AG04450 (cell line): Measurements from ENCODE around the gene MBNL1. TPM values are rescaled to one million over a fixed set of nuclear protein-coding genes. Genes with fewer than 3 reads are reported as not detected.

Experiments used
- CTCF ChIA-PET: fragments of 300-600, 350-600 bp; formaldehyde crosslinking; extraction: SDS; loops from one replicate; lab custom pipeline; 2022; ENCODE audit warnings: antibody characterized with exemption, inconsistent platforms; lab: Charles Lee
- POLR2A ChIA-PET: fragments of 350-600 bp; formaldehyde crosslinking; extraction: SDS; loops from one replicate; lab custom pipeline; 2021; ENCODE audit warnings: antibody characterized with exemption, inconsistent platforms; lab: Yijun Ruan, JAX
- DNase-seq: peaks from one replicate; pipeline ENCODE4 v3.0.0-alpha.2; 2011; ENCODE audit warnings: low read depth, low spot score
- H3K27ac ChIP-seq: one replicate; pipeline ENCODE4 v1.5.1; 2012; ENCODE audit warnings: low read depth, low read length, control low read depth
- H3K27me3 ChIP-seq: one replicate; pipeline ENCODE4 v1.6.0; 2012; ENCODE audit warnings: low read length; ENCODE audit not compliant: control insufficient read depth, insufficient read depth
- H3K4me3 ChIP-seq: 2 replicates; pipeline ENCODE4 v1.5.1; 2011; ENCODE audit warnings: mild to moderate bottlenecking, low read depth, low read length, control low read depth
- H3K9me3 ChIP-seq: 2 replicates; pipeline ENCODE4 v1.5.1; 2012; ENCODE audit warnings: low read length; ENCODE audit not compliant: control insufficient read depth, insufficient read depth
- polyA plus RNA-seq: library from polyadenylated mRNA; depleted of rRNA; stranded (reverse); fragments of >200 nt; gene quantifications from 2 replicates; pipeline ENCODE4 v1.2.3, GENCODE V29; 2011
- TF ChIP-seq, protein P1 (sequence below): IDR thresholded peaks from 2 replicates; pipeline ENCODE4 v1.5.1; 2011; ENCODE audit warnings: low read depth, low read length, control low read depth, inconsistent platforms

Gene MBNL1
- polyA plus RNA-seq, 1 experiment: 92.1 TPM

DNA sequence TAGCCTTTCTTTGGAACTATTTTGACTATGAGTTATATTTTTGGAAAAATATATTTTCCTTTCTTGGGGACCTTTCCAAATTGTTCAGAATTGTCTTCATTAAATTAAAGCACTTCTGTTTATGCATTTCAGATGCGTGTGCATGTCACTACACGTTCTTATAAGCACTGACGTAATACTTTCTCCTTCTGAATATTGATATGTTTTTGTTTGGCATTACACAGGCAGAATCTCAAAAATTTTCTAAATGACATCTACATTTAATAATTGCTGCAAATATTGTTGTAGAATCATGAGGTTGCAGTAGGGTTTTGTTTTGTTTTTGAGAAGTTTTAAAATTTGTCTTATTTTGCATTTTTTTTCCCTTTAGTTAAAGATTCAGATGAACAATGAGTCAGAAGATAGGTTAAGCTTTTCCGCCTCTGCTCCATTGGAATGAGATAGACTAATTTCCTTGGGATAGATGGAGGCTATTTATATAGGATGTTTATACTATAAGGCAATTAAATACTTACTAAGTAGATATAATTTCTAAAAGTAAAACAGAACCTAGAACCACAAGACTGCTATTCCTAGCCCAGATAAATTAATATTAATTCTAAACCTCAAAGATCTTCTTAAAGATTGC lies 110.8 kb downstream of the MBNL1 start:
- Histone ChIP-seq H3K27me3 (no peaks in the 10 kb centered on the region), H3K4me3 (no peak overlapping the region), H3K9me3 (no peaks in the 10 kb centered on the region), H3K27ac (no peak overlapping the region)
- POLR2A ChIA-PET: no interaction called here
- DNase-seq: no peak
- TF ChIP-seq, protein P1, sequence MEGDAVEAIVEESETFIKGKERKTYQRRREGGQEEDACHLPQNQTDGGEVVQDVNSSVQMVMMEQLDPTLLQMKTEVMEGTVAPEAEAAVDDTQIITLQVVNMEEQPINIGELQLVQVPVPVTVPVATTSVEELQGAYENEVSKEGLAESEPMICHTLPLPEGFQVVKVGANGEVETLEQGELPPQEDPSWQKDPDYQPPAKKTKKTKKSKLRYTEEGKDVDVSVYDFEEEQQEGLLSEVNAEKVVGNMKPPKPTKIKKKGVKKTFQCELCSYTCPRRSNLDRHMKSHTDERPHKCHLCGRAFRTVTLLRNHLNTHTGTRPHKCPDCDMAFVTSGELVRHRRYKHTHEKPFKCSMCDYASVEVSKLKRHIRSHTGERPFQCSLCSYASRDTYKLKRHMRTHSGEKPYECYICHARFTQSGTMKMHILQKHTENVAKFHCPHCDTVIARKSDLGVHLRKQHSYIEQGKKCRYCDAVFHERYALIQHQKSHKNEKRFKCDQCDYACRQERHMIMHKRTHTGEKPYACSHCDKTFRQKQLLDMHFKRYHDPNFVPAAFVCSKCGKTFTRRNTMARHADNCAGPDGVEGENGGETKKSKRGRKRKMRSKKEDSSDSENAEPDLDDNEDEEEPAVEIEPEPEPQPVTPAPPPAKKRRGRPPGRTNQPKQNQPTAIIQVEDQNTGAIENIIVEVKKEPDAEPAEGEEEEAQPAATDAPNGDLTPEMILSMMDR: no peak
- CTCF ChIA-PET: interaction anchor here (0.6 kb wide), 1 partner anchor 77 kb away, joined by 3 read pairs; no protein-coding TSS in a partner anchor

DNA sequence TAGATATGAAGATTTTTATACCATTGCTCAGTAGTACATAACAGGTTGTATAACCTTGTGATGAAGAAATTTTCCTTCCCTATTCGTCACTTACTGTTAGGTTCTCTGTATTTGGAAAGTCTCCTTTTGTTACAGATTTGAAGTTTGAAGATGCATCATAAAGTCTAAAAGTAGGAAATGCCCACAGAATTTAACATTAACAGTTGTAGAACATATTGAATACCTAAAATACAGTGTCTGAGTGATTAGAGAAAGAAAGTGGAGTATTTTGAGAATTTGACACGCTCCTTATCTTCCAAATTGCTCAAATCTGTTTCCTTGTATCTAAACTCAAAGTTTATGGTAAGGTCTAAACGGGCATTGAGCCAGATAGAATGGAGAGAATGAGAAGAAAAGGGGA lies 111.3 kb downstream of the MBNL1 start:
- CTCF ChIA-PET: no interaction called here
- no peak for DNase-seq
- Histone ChIP-seq H3K27me3 (no peaks in the 10 kb centered on the region), H3K27ac (no peak overlapping the region), H3K9me3 (no peaks in the 10 kb centered on the region), H3K4me3 (no peak overlapping the region)
- POLR2A ChIA-PET: no interaction called here
- TF ChIP-seq, protein P1: no peak

GRCh38 chr3:152381881-152382295 lies 113.2 kb downstream of the MBNL1 start:
- TF ChIP-seq, protein P1: no peak
- CTCF ChIA-PET: no interaction called here
- Histone ChIP-seq H3K9me3 (no peaks in the 10 kb centered on the region), H3K27me3 (no peaks in the 10 kb centered on the region), H3K27ac (no peak overlapping the region), H3K4me3 (no peak overlapping the region)
- no peak for DNase-seq
- POLR2A ChIA-PET: no interaction called here

GRCh38 chr3:152382312-152383135 lies 113.8 kb downstream of the MBNL1 start:
- no peaks in the 10 kb centered on the region for H3K27me3 ChIP-seq
- POLR2A ChIA-PET: interaction anchor here (0.6 kb wide), 1 partner anchor 65 kb away, joined by 3 read pairs; no protein-coding TSS in a partner anchor
- TF ChIP-seq, protein P1: no peak
- no peak overlapping the region for H3K4me3 ChIP-seq
- no peak overlapping the region for H3K27ac ChIP-seq
- no peak for DNase-seq
- H3K9me3 ChIP-seq: no peaks in the 10 kb centered on the region
- CTCF ChIA-PET: interaction anchor here (0.6 to 1.4 kb wide), 2 partner anchors 61 to 535 kb away, joined by 3 to 5 read pairs; no protein-coding TSS in a partner anchor

- Histone ChIP-seq H3K27ac (no peak overlapping the region), H3K27me3 (no peaks in the 10 kb centered on the region), H3K9me3 (no peaks in the 10 kb centered on the region), H3K4me3 (no peak overlapping the region)
- ChIA-PET CTCF (interaction anchor here (0.6 to 1.4 kb wide), 3 partner anchors 24 to 535 kb away, joined by 3 to 5 read pairs (median 3); no protein-coding TSS in a partner anchor), POLR2A (interaction anchor here (0.6 kb wide), 1 partner anchor 64 kb away, joined by 3 read pairs; no protein-coding TSS in a partner anchor)
- DNase-seq: no peak
- TF ChIP-seq, protein P1: no peak
Observed at GRCh38 chr3:152383136-152383606, 114.4 kb downstream of the MBNL1 start.
